Osteocyte (in vitro differentiated cells): ENCODE data around the gene PAOX. TPM values are rescaled to one million over a fixed set of nuclear protein-coding genes. Genes with fewer than 3 reads are reported as not detected.

ENCODE experiments used
- DNase-seq: peaks from one replicate; pipeline ENCODE4 v3.0.0; 2021; ENCODE audit warnings: mixed read lengths; ENCODE audit not compliant: unreplicated experiment; ENCODE audit errors: extremely low spot score
- H3K27ac Mint-ChIP-seq: one replicate; pipeline ENCODE4 v1.8.0; 2021; ENCODE audit warnings: mild to moderate bottlenecking, mixed read lengths; ENCODE audit not compliant: unreplicated experiment
- H3K27me3 Mint-ChIP-seq: one replicate; pipeline ENCODE4 v1.8.0; 2021; ENCODE audit warnings: mixed read lengths; ENCODE audit not compliant: unreplicated experiment
- H3K36me3 Mint-ChIP-seq: one replicate; pipeline ENCODE4 v1.8.0; 2021; ENCODE audit warnings: mixed read lengths; ENCODE audit not compliant: unreplicated experiment
- H3K4me1 Mint-ChIP-seq: one replicate; pipeline ENCODE4 v1.8.0; 2021; ENCODE audit warnings: mixed read lengths; ENCODE audit not compliant: unreplicated experiment
- H3K4me3 Mint-ChIP-seq: one replicate; pipeline ENCODE4 v1.8.0; 2021; ENCODE audit warnings: mild to moderate bottlenecking, moderate library complexity, mixed read lengths; ENCODE audit not compliant: unreplicated experiment
- H3K9me3 Mint-ChIP-seq: one replicate; pipeline ENCODE4 v1.8.0; 2021; ENCODE audit warnings: mixed read lengths; ENCODE audit not compliant: unreplicated experiment
- total RNA-seq: library from RNA; stranded (reverse); gene quantifications from 2 replicates; pipeline ENCODE4 v1.2.1, GENCODE V29; 2021
- TF ChIP-seq, protein P1 (sequence below): fragments of 200-600 bp; sonication (generic); IDR thresholded peaks from 2 replicates; pipeline ENCODE4 v1.5.0; 2021; ENCODE audit warnings: antibody characterized with exemption, mild to moderate bottlenecking, moderate library complexity

PAOX gene
- total RNA-seq, 1 donor from 2014 or later = 8.7 TPM

DNA sequence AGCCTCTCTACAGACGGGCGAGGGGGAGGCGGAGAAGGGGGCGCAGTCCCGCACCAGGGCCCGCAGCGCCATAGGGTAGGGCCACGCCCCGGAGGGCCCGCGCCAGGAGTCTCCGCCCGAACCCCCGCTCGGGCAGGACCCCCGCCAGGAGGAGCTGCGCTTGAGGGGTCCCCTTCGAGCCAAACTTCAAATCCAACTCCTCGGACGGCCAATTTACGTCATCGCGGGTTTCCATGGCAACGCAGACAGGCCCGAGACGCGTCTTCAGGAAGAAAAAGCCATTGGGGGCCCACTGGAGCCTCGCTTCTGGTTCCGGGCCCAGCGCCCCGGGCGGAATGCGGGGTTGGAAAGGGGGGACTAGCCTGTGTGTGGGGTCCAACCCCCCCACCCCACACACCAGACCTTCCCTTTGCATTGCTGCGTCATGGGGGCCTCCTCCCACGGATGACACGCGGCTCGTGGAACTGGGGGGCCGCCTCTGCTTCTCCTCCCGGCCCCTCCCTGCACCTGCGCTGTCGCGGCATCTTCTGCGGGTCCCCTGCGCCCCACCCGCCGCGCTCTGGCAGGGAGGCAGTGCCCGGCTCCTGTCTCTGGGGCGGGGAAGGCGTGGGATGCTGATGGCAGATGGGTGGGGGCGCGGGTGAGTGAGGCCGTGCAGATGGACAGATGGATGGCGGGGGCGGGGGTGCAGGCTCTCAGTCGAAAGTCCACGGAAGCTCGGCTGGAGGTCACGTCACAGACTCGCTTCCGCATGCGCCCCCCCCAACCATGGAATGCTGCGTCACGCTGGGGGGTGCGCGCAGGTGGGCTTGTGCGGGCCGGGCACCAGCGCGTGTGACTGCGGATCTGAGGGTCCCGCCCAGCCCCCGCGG, 43.6 kb upstream of the PAOX start:
- Mint-ChIP-seq H3K4me1 (peaks cover 3% of the 10 kb centered on the region), H3K4me3 (peak overlapping the region; percentile 14), H3K36me3 (peaks cover 2% of the 10 kb centered on the region), H3K27ac (no peak overlapping the region), H3K9me3 (peaks cover 5% of the 10 kb centered on the region), H3K27me3 (peaks cover 26% of the 10 kb centered on the region)
- TF ChIP-seq, protein P1, sequence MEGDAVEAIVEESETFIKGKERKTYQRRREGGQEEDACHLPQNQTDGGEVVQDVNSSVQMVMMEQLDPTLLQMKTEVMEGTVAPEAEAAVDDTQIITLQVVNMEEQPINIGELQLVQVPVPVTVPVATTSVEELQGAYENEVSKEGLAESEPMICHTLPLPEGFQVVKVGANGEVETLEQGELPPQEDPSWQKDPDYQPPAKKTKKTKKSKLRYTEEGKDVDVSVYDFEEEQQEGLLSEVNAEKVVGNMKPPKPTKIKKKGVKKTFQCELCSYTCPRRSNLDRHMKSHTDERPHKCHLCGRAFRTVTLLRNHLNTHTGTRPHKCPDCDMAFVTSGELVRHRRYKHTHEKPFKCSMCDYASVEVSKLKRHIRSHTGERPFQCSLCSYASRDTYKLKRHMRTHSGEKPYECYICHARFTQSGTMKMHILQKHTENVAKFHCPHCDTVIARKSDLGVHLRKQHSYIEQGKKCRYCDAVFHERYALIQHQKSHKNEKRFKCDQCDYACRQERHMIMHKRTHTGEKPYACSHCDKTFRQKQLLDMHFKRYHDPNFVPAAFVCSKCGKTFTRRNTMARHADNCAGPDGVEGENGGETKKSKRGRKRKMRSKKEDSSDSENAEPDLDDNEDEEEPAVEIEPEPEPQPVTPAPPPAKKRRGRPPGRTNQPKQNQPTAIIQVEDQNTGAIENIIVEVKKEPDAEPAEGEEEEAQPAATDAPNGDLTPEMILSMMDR = no peak
- DNase-seq = peak; percentile 86

GRCh38 chr10:133336118-133336576, 42.9 kb upstream of the PAOX start:
- no peak for DNase-seq
- peaks cover 26% of the 10 kb centered on the region for H3K27me3 Mint-ChIP-seq
- peaks cover 3% of the 10 kb centered on the region for H3K4me1 Mint-ChIP-seq
- peaks cover 2% of the 10 kb centered on the region for H3K36me3 Mint-ChIP-seq
- H3K4me3 Mint-ChIP-seq = no peak overlapping the region
- no peak overlapping the region for H3K27ac Mint-ChIP-seq
- peaks cover 5% of the 10 kb centered on the region for H3K9me3 Mint-ChIP-seq
- TF ChIP-seq, protein P1 = no peak

GRCh38 chr10:133336577-133337369, 42.3 kb upstream of the PAOX start, which contains the start of gene CALY:
CALY (minus strand) TSS chr10:133336896; CDS start chr10:133328989, 7,907 bp downstream.
- Mint-ChIP-seq H3K27me3 (peaks cover 27% of the 10 kb centered on the region), H3K36me3 (peaks cover 2% of the 10 kb centered on the region), H3K27ac (no peak within 1 kb of the TSS), H3K4me1 (peaks cover 3% of the 10 kb centered on the region), H3K4me3 (no peak within 1 kb of the TSS), H3K9me3 (peaks cover 5% of the 10 kb centered on the region)
- TF ChIP-seq, protein P1 = no peak
- peak; percentile 86 for DNase-seq

DNA sequence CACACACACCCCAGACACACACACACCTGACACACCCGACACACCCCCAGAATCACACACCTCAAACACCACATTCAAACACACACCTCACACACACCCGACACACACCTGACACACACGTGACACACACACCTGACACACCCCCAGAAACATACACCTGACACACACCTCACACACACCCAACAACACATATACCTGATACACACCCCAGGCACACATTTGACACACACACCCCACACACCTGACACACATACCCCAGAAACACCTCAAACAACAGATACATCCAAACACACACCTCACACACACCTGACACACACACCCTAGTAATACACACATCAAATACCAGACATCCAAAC, 41.7 kb upstream of the PAOX start:
- DNase-seq = no peak
- peaks cover 25% of the 10 kb centered on the region for H3K27me3 Mint-ChIP-seq
- TF ChIP-seq, protein P1 = no peak
- no peak overlapping the region for H3K27ac Mint-ChIP-seq
- H3K4me1 Mint-ChIP-seq = peaks cover 3% of the 10 kb centered on the region
- H3K36me3 Mint-ChIP-seq = peaks cover 2% of the 10 kb centered on the region
- no peak overlapping the region for H3K4me3 Mint-ChIP-seq
- peaks cover 4% of the 10 kb centered on the region for H3K9me3 Mint-ChIP-seq
